ENCODE data around the gene MDM2. TPM values are rescaled to one million over a fixed set of nuclear protein-coding genes. Genes with fewer than 3 reads are reported as not detected.

The MDM2 gene
- total RNA-seq, 1 donor from 2014 or later, result 123 TPM

GRCh38 chr12:68886636-68887572 lies 78.9 kb downstream of the MDM2 start:
- H3K4me3 Mint-ChIP-seq, result no peak overlapping the region
- TF ChIP-seq CTCF (conservative IDR thresholded peaks at IDR 0.05), result no peak
- H3K9me3 Mint-ChIP-seq, result peaks cover 3% of the 10 kb centered on the region
- H3K4me1 Mint-ChIP-seq, result no peaks in the 10 kb centered on the region
- H3K27ac Mint-ChIP-seq (ENCODE audit: unreplicated experiment), result no peak overlapping the region
- H3K27me3 Mint-ChIP-seq (ENCODE audit: low read depth), result no peaks in the 10 kb centered on the region
- no peak for DNase-seq (ENCODE audit: low read depth, low spot score)
- H3K36me3 Mint-ChIP-seq (ENCODE audit: low read depth), result no peaks in the 10 kb centered on the region

GRCh38 chr12:68887641-68888040 lies 79.7 kb downstream of the MDM2 start:
- H3K4me3 Mint-ChIP-seq, result no peak overlapping the region
- H3K36me3 Mint-ChIP-seq (ENCODE audit: low read depth), result no peaks in the 10 kb centered on the region
- H3K27me3 Mint-ChIP-seq (ENCODE audit: low read depth), result no peaks in the 10 kb centered on the region
- H3K27ac Mint-ChIP-seq (ENCODE audit: unreplicated experiment), result no peak overlapping the region
- no peak for TF ChIP-seq CTCF (conservative IDR thresholded peaks at IDR 0.05)
- no peak for DNase-seq (ENCODE audit: low read depth, low spot score)
- H3K4me1 Mint-ChIP-seq, result no peaks in the 10 kb centered on the region
- H3K9me3 Mint-ChIP-seq, result no peaks in the 10 kb centered on the region

- Mint-ChIP-seq H3K36me3 (ENCODE audit: low read depth) (no peaks in the 10 kb centered on the region), H3K27me3 (ENCODE audit: low read depth) (no peaks in the 10 kb centered on the region), H3K4me3 (no peak overlapping the region), H3K9me3 (no peaks in the 10 kb centered on the region), H3K4me1 (no peaks in the 10 kb centered on the region), H3K27ac (ENCODE audit: unreplicated experiment) (no peak overlapping the region)
- no peak for DNase-seq (ENCODE audit: low read depth, low spot score)
- TF ChIP-seq CTCF (conservative IDR thresholded peaks at IDR 0.05), result no peak
These were observed 80.3 kb downstream of the MDM2 start for GRCh38 chr12:68888243-68888642.

GRCh38 chr12:68890701-68891113 lies 82.7 kb downstream of the MDM2 start:
- Mint-ChIP-seq H3K27ac (ENCODE audit: unreplicated experiment) (no peak overlapping the region), H3K36me3 (ENCODE audit: low read depth) (no peaks in the 10 kb centered on the region), H3K27me3 (ENCODE audit: low read depth) (no peaks in the 10 kb centered on the region), H3K4me3 (no peak overlapping the region), H3K4me1 (no peaks in the 10 kb centered on the region), H3K9me3 (no peaks in the 10 kb centered on the region)
- DNase-seq (ENCODE audit: low read depth, low spot score), result no peak
- no peak for TF ChIP-seq CTCF (conservative IDR thresholded peaks at IDR 0.05)

- Mint-ChIP-seq H3K4me3 (no peak overlapping the region), H3K9me3 (no peaks in the 10 kb centered on the region)
- no peak for TF ChIP-seq CTCF (conservative IDR thresholded peaks at IDR 0.05)
These were observed 83.2 kb downstream of the MDM2 start for GRCh38 chr12:68891141-68891540.

More at GRCh38 chr12:68891141-68891540, 83.2 kb downstream of the MDM2 start:
- H3K27me3 Mint-ChIP-seq (ENCODE audit: low read depth), result no peaks in the 10 kb centered on the region
- no peak for DNase-seq (ENCODE audit: low read depth, low spot score)
- H3K4me1 Mint-ChIP-seq, result no peaks in the 10 kb centered on the region
- H3K27ac Mint-ChIP-seq (ENCODE audit: unreplicated experiment), result no peak overlapping the region
- H3K36me3 Mint-ChIP-seq (ENCODE audit: low read depth), result no peaks in the 10 kb centered on the region

Data from neural crest cell (in vitro differentiated cells).